Central memory CD4-positive, alpha-beta T cell (primary cell): ENCODE measurements around the gene LDHB.
"Not testable (repeated sequence)": the region's sequence is repeated elsewhere in the genome, so short reads cannot be mapped to it uniquely, and the experiment has no call there.

Experiments used
- DNase-seq: peaks from one replicate; pipeline ENCODE4 v3.0.0; 2022

Gene LDHB

DNA sequence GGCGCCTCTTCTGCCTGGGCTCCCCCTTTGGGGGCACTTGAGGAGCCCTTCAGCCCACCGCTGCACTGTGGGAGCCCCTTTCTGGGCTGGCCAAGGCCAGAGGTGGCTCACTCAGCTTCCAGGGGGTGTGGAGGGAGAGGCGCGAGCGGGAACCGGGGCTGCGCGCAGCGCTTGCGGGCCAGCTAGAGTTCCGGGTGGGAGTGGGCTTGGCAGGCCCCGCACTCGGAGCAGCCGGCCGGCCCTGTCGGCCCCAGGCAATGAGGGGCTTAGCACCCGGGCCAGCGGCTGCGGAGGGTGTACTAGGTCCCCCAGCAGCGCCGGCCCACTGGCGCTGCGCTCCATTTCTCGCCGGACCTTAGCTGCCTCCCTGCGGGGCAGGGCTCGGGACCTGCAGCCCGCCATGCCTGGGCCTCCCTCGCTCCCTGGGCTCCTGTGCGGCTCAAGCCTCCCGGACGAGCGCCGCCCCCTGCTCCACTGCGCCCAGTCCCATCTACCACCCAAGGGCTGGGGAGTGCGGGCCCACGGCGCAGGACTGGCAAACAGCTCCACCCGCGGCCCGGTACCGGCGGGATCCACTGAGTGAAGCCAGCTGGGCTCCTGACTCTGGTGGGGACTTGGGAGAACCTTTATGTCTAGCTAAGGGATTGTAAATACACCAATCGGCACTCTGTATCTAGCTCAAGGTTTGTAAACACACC lies 3.9 kb upstream of the LDHB start:
- not testable (repeated sequence) for DNase-seq

DNA sequence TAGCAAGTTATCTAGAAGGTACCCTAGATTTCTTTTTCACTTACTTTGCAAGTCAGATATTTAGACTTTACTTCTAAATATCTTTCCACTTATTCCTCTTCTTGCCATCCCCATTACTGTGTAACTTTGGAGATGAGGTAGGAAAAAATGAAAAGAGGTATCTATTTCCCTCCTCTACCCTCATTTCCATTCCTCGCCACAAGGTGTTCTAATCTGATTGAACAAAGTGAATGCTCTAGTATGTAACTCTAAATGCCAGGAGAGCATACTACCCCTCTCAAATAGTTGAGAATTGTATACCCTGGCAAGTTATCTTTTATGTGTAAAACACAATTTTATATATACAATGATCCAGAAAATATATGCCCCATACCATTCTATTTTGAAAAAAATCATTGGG lies 1.7 kb upstream of the LDHB start:
- no peak for DNase-seq

DNA sequence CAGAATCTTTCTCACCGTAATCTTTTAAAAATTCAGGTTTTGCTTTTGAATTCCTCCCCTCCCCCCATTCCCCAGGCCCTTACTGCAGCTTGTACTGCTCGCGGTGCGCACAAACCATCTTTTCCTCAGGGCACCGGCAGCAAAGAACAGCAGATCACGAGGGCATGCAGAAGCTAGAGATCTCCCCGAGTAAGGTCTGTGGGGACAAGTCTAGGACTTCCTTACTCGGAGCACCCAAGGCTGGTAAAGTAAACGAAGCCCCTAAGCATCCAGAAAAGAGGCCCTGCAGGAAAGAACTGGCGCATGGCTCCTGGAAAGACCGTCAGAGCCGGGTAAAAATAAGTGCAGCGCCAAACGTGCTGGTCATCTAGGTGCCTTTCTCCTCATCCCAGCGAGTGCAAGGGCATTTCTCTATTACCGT lies 727 bp downstream of the LDHB start:
- DNase-seq: peak; percentile 33

DNA sequence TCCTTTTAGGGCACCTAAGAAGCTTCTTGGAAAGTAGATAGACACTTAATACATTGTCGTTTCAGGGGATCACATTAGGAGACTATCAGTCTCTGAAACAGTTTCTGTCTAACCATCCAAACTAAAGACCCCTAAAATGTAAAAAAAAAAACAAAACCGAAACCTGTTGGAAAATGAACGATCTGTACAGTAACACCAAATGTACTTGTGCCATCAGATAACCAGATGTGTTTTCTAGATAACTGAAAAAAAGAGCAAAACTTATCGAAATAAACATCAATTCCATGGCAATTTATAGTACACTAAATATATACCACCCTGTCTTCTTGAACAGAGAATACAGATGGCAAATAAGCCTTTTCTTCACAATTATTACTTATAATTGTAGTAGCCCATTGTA lies 2.1 kb downstream of the LDHB start:
- no peak for DNase-seq

DNA sequence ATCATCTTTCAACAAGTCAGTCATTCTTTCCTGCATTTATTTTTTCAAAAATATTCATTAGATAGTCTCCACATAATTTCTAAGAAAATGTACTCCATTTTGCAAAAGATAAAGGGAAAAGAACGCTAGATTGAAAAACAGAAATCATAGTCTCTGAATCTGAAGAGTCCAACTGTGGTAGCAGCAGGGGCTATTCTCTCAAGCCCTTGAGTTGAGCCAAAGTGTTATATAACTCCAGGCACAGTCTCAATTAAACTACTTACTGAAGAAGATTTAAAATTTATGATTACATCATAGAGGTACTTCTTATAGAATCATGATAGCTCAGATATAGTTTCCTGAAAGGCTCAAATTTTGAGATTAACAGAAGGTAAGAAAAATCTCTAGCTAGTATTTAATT lies 5.8 kb downstream of the LDHB start:
- no peak for DNase-seq

DNA sequence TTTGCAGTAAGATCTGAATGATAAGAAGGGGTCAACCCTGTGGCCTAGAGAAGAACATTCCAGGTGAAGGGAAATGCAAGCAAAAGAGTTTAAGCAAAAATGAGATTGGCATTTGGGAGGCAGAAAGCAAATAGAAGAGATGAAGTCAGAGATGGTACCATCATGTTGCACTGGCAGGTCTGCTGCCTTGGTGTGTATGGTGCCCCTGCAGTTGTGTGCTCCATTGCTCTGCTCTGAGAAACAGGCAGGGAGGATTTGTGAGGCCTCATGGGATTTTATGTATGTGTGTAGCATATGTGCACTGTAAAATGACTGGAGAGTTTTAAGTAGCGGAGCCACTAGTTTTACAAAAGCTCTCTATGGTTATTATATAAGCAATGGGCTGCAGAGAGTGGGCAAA lies 6.6 kb downstream of the LDHB start:
- DNase-seq: no peak

DNA sequence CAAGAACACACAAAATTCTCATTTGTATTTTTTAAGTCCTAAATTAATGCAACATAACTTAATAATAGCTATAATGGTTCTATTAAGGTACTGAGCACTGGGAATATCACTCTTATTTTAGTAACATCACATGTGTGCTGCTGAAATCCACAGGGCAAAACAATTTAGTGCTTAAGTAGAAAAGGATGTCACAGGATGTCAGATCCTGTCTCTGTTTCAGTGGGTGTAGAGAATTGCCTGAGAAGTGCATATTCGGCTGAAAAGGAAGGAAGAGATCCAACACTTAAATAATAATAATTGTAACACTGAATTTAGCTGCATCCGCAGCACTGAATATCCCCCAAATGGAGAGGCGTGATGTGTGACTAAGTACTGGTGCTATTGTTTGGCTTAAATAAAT lies 8.6 kb downstream of the LDHB start:
- DNase-seq: no peak

DNA sequence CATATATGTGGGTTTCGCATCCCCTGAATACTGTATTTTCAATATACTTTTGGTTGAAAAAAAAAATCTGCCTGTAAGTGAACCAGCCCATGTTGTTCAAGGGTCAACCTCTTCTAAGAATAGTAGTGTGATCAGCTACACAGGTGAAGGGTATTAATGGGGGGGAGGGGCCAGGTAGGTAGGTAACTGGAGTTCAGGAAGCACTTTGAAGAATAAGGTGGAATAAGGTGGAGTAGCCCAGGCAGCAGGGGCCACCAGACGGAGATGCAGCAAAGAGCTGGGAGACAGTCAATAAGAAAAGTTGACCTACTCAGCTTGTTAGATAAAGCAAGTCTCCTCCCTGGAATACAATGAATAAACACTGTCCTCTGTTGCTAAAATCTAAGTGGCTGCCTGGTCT lies 9.3 kb downstream of the LDHB start:
- no peak for DNase-seq

DNA sequence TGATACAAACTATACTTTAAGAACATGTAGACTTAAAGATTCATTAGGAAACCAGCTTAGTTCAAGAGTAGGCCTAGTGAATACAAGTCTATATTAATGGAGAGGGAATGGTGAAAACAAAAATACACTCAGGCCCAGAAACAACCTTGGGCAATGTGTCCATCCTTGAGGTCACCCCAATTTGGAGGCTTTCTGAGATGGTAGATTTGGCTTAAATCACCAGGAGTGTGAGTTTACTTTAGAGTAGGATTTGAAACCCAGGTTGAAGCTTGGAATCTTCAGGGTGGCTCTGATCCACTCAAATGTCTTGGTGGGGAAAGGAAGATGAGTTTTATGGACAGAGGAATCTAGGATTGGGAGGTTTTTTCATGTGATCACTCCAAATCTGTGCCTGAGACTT lies 10.5 kb downstream of the LDHB start:
- no peak for DNase-seq

DNA sequence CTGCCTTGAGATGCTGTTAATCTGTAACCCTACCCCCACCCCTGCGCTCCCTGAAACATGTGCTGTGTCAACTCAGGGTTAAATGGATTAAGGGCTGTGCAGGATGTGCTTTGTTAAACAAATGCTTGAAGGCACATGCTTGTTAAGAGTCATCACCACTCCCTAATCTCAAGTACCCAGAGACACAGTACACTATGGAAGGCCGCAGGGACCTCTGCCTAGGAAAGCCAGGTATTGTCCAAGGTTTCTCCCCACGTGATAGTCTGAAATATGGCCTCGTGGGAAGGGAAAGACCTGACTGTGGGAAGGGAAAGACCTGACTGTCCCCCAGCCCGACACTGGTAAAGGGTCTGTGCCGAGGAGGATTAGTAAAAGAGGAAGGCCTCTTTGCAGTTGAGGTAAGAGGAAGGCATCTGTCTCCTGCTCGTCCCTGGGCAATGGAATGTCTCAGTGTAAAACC lies 12.6 kb downstream of the LDHB start:
- DNase-seq: not testable (repeated sequence)

DNA sequence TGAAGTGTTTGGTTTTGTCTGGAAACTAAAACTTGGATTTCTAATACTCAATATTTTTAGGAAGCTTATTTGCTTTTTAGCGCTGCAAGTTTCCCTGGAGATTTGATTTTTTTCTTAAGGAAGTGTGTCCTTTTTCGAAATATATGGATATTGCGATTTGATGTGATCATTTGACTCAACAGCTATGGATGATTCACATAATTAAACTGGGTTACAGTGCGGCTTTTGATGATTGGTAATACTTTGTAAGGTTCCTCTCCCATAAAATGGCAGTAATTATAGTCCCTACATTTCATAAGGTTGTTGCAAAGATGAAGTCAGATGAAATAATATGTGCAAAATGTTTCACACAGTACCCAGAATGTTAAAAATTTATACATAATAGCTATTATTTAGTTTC lies 13.1 kb downstream of the LDHB start:
- no peak for DNase-seq

DNA sequence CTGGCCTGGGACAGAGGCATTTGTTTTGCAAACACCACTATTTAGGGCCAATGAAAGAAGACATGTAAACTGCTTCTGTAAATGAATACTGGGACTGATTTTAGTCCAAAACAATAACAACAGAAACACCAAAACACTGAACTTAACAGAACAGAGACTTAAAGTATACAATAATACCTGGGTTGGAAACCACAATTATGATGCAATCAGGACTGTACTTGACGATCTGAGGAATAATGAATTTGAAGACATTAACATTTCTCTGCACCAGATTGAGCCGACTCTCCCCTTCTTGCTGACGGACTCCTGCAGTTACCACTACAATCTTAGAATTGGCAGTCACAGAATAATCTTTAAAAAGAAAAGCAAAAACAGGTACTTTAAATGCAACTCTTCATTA lies 13.9 kb downstream of the LDHB start:
- DNase-seq: no peak

DNA sequence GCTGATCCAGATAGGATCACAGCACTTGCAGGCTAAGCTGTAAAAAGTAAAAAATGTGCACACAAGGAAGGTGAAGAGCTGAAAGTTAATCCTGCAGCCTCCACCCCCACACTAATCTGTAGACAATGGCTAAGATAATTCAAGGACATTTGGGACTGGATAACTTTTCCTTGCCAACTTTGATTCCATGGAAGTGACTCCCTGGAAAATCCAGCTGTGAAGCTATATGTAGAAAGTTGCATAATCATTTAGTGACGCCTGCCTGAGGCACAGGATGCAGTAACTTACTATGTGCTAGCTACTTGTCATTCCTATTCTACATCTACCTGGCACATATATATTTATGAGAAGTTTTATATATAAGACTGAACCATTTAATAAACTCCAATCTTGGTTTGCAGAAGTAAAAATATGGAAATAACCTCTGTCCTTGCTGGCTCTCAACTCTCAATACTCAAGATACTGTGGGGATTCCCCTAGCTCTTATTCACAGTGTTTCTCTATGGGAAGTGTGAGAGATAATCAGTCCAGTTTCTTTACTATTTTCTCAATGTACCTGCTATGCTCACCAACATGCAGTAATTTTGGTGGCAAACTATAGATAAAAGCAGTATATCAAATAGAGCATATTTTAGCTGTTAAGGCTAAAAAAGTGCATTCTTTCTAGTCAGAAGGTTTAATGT lies 14.8 kb downstream of the LDHB start:
- DNase-seq: no peak

DNA sequence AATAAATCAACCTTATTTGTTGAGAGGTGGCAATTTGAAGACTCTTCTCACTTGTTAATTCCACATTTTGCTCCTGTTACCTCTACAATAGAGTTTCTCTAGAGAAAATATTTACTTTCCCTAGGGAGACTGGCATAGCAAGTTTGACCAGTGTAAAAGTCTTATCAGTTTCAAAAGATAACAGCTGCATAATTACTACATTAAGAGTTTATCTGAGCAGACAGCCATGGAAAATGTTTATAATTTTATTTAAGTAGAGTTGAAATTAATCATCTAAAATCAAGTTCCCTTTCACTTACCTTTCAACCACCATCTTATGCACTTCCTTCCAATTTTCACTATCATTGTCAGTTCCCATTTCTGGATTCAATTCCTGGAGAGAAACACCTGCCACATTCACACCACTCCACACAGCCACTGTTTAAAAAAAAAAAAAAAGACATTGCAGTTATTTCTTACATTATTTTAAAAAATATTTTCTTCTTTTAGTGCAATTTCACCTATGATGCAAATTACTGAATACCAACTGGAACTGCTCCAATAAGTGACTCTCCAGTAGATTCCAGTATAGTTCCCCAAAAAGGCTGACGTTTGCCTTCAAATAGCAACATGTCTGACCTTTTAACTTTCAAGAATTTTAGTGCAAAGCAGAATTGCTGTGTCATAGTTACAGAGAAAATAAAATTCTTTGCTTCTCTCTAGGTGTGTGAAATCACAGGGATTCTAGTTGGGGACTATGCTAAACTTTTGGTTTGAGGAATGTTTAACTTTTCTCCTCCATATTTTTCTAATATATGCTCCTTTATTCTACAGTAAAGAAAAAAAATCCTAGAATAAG lies 19.4 kb downstream of the LDHB start:
- no peak for DNase-seq

DNA sequence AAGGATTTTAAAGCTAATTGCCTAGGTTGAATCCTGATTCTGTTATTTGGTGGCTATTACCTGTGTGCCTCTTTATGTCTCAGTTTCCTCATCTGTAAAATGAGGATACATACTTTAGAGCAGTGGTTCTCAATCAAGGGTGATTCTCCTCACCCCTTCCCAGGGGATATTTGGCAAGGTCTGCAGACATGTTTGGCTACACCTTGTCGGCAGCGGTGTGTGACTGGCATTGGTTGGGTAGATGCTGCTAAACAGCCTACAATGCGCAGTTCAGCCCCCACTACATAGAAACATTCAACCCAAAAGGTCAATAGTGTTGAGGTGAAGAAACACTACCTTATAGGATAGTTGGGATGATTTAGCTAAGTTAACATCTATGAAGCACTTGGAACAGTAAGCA lies 23.4 kb downstream of the LDHB start:
- DNase-seq: no peak

DNA sequence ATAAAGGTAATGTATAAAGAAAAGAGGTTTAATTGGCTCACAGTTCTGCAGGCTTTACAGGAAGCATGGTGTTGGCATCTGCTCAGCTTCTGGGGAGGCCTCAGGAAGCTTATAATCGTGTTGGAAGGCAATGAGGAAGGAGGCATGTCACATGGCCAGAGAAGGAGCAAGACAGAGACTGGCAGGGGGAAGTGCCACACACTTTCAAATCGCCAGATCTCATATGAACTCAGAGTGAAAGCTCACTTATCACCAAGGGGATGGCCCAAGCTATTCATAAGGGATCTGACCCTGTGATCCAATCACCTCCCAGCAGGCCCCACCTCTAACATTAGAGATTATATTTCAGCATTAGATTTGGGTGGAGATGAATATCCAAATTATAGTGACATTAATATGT lies 26.3 kb downstream of the LDHB start:
- DNase-seq: no peak

DNA sequence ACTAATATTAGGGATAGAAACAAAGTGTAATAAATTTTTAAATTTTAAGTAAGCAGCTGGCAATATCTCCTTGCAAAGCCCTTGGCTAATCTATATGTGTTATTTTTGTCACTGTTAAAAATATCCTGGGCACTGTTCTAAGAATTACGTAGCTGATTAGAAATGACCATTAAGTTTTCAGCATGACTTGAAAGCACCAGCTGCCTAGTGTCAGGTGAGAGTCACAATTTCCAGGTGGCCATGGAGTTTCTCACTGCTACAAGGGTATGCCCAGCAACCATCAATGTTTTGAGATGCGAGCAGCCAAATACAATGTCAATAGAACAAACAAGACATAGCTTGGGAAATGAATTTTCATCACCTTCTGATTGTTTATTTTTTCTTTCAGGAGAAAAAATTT lies 29.7 kb downstream of the LDHB start:
- DNase-seq: no peak

DNA sequence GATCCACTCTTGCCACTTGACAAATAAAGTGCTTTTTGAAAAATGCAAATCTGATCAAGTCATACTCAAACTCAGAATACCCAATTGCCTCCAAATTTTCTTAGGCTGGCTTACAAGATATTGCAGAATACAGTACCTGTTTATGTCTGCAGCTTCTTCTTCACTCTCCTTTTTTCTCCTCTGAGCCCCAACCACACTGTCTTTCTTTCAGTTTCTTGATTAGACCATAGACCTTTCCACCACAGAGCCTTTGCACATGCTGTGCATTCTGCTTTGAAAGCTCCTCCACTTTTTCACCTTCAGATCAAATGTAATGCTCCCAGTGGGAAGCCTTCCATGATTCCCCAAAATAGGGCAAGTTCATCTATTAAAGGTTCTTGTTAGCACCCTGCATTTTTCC lies 39.1 kb downstream of the LDHB start:
- no peak for DNase-seq

DNA sequence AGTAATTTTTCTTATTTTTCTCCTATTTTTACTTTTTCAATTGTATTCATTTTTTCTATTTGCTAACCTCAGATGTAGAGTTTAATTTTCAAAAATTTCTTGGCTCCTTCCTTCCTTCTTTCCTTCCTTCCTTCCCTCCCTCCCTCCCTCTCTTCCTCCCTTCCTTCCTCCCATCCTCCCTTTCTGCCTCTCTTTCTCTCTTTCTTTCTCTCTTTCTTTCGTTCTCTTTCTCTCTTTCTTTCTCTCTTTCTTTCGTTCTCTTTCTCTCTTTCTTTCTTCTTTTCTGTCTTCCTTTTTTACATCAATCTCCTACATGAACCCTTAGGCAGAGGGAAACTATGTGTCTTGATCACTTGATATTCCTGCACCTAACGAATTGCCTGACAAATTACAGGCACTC lies 40.6 kb downstream of the LDHB start:
- DNase-seq: no peak

DNA sequence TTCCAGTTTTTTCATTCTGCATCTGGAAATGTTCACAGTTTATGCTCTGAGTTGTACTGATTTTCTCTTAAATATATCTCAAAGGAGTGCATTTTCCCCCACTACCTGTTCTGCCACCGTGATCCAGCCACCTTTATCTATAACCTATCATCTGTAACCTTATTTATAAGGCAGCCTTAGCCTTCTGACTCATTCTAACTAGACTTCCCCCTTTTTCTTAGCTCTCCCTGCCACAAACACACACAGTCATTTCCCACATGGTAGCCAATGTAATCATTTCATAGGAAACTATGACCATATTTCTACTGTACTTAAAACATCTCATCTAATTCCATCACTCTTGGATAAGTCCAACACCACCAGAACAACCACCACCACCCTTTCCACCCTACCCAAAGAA lies 42.2 kb downstream of the LDHB start:
- no peak for DNase-seq

DNA sequence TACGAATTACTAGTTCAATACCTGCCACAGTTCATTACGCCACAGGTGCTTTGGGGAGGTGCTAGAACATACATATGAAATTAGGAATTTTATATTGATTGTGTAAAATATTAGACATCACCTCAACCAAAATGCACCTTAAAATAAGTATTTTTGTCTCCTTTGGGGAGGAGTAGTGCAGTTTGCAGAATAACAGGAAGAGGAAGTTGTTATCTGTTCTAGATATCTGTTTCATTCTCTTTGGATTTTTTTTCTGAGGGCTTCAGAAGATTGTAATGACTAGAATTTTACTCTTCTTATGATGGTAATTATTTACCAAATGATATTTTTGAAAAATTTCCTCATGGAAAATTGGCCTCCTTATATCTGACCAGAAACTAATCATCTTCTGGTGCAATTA lies 43.1 kb downstream of the LDHB start:
- DNase-seq: peak; percentile 36

DNA sequence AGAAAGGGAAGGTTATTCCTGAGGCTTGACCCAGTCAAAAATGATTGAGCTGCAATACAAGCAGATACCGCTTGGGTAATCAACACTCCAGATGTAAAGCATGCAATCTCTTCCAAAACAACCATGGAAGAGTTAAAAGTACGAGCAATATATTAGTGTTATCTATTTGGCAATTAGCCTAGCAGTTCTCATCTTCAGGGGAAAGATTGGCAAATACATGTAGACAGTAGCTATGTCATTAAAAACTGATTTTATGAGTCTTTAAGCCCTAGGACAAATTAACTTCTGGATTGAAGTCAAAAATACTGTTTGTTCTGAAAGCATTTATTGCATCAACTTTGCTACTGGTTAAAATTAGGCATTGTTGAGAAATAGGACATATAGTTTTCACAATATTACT lies 43.7 kb downstream of the LDHB start:
- DNase-seq: no peak

DNA sequence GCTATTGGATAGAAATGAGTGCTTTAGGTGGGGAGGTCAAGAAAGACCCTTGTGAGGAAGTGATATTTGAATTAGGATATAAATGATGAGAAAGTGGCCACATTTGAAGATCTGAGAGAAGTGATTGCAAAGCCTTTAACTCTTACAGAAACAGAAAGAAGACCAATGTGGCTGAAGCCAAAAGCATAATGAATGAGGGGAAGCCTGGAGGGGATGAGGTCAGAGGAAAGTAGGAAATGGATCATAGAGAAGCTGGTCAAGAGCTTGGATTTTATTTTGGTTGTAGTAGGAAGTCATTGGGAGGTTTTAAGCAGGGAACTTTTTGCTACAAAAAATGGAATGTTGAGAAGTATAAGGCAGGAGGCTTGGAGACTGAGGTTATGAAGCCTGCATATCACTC lies 49.4 kb downstream of the LDHB start:
- no peak for DNase-seq

DNA sequence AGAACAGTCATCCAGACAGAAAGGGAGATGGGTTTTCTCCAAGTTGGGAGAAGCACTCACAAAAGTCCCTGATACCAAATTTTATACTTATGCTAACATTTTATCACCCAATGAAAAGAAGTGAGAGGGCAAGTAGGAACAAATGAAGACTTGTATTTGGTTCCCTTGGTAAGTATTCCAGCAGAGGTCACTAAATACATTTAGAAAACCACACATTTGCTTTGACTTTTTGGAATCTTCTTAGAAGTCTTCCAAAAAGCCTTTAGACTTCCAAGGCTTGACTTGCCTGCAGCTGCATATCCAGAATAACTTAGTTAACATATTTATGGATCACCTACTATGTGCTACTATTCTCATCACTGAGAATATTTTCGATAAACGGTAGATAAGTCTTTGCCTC lies 49.9 kb downstream of the LDHB start:
- peak; percentile 25 for DNase-seq
